NCI-H2081 treated with DMSO at 0.1 percent for 48 hours (cell line): ENCODE measurements around the gene PSMB5.

Source experiments
- DNase-seq: peaks from one replicate; lab custom pipeline; 2025; lab: John Stamatoyannopoulos, UW

The PSMB5 gene

DNA sequence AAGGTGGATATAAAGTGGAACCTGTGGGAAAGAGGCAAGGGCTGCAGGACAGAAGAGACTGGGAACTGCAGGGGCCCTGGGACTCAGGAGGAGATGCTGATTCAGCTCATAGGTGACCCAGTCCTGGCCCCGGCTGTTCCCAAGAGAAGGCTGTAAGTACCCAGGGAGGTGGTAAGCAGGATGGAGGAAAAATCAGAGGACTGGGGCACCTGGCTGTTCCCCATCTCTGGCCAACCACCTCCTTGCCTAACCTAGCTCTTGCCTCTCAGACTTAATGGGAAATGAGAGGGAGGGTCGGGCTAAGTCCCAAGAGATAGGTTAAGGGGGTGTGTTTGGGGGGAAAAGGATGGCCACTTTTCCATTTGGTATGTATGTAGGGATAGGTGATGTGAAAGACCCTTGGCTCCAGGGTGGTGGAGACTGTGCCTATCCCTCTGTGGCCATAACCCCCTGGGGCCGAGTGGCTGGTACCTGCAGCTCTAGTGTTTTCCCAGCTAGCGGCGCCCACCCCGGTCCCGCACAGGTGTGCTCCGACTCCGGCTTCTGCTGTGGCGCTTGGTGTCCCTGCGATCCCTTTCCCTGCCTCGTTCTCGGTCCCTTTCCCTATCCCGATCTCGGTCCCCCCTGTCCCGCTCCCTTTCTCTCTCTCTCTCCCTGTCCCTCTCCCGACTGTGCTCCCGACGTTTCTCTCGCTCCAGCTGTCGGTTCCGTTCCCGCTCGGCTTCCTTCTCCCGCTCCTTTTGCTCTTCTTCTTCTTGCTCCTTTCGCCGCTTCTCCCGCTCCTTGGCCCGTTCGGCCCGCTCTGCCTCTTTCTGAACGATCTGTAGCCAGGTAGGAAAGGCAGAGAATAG lies 24.2 kb upstream of the PSMB5 start:
- DNase-seq: no peak

DNA sequence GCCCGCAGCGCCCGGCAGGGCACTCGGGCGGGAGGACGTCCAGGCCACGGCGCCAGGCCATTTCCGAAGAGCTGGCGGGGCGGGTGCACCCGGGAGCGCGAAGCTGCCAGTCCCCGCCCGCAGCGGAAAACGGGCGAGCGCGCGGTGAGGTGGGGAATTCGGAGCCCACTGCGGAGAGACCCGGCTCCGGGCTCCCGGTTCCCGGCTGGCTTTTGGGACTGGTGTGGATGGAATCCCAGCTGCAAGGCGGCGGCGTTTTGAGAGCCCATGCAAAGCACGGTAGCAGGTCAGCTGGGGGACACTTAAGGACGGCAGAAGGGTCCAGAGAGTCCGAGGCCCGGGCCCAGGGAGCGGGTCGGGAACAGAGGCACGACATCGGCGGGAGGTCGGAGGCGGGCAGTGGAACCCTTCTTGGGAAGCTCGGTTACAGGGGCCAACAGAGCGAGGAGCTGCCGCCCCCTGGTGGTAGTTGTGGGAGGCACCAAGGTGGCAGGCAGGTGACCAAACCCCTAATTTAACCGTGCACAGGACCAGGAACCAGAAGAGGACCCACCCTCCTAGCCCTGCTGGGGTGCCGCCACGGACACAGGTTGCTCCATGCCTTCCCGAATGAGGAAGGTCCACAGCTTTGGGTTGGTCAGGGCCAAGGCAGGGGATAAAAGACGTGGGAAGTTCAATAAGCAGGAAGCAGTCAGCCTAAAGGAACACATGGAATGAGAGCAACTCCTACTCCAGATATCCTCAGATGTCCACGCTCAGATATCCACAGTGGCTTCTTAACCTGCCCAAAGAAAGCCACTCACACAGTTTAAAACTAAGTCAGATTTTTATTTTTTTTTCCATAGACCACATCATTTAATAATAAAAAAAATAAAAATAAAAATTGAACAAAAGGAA lies 23.3 kb upstream of the PSMB5 start:
- DNase-seq: no peak

DNA sequence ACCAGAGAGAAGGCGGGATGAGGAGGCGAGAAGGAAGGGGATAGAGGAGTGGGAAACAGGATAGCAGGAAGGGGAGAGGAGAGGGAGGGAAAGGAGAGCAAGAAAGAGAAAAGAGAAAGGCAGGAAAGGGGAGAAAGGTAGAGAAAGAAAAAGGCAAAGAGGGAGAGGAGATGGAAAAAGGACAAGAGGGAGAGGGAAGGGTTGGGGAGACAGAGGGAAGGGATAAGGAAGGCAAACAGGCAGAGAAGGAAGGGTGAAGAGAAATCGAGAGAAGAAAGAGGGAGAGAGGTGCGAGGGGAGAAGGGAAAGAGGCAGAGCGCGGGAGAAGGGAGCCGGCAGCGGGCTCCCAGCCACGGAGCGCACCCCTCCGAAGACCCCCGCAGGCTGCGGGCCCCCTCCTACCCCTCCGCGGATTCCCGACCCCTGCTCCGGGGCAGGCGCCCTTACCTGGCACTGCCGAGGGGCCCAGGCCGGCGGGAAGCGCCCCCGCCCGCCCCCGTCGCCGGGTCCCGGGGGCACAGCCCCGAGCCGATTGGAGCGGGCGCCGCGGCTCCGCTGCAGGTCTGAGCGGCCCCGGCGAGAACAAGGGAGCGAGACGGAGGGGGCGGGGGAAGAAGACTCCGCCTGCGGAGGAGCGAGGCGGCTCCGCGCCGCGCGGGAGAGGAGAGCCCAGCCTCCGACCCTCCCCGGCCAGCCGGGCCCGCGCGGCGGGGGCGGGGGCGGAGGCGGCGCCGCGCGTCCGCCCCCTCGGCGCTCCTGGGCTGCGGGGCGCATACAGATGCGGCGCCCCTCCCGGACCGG lies 22.5 kb upstream of the PSMB5 start, which contains the start of gene CDH24:
CDH24 (minus strand) TSS at position 565 of the 801 bp plus-strand sequence. CDS start 1,787 bp downstream, outside the sequence.
- DNase-seq: no peak

DNA sequence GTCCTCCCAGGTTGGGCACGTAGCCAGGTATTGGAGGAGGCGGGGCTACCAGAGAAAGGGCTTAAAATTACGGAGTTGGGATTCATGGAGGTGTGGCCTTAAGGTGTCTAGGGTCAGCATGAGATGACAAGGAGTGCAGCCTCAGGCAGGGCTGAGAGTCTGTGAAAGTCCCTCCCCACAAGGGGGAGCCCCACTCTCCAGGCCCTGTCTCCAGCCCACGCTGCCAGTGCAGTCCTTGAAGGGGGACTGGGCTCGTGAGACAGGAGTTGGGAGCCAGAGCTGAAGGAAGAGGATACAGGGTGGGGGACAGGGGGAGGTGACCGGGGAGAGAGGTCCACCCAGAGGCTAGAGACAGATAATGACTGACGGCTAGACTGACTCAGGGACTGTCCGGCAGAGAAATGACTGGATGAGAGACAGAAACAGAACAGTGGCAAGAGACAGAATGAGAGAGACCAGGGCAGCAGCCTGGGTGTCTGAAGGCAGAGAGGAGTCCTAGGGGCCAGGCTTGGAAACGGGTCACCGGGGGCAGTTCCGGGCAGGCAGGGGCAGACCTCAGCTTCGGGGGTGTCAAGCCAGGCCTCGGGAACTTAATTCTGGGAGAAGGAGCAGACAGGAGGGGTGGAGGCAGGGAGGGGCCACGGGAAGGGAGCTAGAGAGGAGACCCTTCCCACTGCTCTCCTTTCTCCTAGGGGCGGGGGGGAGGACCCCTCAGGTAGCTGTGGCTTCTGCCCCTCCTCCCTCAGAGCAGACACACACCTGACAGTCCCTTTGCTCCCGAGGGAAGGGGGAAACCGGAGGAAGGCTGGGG lies 21.6 kb upstream of the PSMB5 start:
- no peak for DNase-seq

DNA sequence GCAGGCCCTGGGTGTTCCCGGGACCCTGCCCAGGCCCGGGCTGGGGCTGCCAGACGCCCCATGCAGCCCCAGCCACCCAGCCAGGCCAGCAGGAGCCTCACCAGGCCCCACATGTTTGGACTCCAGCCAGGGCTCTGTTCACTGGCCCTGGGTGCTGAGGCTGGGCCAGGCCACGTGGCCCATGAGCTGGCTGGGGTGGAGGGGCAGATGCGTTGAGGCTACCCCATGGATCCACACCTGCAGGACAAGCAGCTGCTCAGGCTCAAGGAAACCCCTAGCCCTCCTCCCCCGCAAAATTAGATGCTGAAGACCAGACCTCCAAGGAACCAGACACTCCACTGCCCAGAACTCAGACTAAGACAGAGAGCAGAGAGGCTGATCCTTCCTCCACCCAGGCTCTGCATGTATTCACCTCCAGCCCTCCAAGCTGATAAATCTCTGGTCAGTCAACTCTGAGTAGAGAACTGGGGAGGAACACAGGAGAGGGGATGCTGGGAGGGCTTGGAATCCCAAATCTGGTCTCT lies 21.0 kb upstream of the PSMB5 start:
- DNase-seq: no peak

DNA sequence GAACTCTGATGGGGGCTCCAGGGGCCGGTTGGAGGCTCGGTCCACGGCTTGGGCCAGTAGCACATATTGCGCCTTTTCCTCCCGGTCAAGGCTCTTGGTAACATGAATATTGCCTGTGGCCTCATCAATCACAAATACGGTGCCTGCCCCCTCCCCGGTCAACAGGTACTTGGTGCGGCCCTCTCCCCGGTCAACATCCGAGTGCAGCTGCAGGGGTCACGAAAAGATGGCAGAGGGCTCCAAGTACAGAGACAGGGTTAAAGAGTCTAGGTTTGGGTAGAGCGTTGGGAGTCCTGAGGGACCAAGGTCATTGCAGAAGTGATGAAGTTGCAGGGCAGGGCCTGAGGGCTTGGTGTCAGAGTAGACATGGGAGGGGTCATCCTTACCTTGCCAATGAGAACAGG lies 20.4 kb upstream of the PSMB5 start:
- no peak for DNase-seq

DNA sequence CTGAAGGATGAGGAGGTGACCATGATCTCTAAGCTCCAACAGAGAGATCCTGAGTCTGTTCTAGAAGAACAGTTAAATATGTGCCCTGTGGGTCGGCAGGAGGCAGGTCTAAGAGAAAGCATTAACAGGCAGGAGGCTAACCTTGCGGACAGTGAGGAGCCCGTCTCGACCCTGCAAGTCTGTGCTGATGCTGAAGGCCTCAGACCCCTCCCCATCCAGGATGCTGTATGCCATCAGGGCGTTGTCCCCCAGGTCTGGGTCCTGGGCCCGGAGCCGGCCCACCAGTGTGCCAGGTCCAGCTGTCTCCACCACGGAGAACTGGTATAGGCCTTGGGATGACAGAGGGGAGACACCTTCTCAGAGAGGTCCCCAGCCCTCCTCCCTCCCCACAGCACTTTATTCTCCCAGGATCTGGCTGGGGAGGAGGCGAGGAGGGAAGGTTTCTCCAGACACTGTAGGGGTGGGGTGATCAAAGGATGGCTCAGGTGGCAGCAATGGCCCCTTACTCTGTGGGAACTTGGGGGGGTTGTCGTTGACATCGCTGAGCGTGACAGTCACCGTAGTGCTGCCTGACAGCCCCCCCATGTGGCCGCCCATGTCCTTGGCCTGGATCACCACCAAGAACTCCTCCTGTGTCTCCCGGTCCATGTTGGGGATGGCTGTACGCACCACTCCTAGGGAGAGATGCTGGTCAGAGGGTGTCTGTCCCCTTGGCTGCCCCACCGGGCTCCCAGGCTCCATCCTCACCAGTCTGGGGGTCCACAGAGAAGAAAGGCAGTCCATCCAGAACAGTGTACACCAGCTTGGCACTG lies 19.5 kb upstream of the PSMB5 start:
- DNase-seq: no peak

DNA sequence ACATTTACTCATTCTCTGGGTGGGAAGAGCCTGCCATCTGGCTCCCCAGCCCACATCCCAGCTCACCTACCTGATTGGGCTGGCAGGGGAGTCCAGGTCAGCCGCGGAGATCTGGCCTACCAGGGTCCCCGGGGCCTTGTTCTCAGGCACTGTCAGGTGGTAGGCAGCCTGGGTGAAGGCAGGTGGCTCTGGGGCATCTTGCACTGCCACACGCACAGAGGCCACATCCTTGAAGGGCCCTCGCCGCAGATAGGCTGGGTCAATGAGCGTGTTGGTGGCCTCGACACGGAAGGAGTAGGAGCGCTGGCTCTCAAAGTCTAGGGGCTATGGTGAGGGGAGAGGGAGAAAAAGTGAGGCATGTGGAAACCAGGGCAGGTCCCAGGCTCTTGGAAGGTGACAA lies 18.7 kb upstream of the PSMB5 start:
- DNase-seq: no peak

DNA sequence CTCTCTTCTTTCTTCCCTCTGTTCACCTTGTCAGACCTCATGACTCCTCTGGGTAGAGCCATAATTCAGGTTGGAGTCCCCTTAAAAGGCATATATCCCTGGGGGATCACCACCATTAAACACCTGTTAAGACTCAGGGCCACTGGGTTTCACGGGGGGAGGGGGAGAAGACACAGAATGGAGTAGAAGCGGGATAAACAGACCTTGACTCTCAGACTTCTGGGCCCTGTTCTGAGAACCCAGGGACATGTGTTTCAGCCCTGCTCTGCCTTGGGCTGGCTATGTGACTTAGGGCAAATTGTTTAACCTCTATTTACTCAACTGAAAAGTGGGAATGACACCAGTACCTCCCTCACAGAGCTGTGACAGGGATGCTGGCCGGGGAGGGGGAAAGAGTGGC lies 18.0 kb upstream of the PSMB5 start:
- no peak for DNase-seq

DNA sequence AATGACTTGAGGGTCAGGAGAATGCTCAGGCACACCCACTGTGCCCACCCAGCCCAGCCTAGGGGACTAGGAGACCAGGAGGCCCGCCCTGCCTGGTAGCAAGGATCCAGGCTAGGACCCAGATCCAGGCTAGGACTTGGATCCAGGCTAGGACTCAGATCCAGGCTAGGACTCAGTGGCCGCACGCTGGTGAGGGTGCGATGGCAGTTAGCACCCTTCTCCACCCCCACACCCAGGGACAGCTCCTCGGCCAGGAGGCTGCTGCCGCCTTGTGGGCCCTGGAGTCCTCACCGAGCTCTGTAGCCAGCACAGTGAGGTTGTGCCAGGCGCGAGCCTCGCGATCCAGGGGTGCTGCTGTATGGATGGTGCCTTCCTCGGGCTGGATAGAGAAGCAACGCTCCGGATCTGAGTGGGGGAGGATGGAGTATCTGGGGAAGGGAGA lies 17.5 kb upstream of the PSMB5 start:
- DNase-seq: no peak

DNA sequence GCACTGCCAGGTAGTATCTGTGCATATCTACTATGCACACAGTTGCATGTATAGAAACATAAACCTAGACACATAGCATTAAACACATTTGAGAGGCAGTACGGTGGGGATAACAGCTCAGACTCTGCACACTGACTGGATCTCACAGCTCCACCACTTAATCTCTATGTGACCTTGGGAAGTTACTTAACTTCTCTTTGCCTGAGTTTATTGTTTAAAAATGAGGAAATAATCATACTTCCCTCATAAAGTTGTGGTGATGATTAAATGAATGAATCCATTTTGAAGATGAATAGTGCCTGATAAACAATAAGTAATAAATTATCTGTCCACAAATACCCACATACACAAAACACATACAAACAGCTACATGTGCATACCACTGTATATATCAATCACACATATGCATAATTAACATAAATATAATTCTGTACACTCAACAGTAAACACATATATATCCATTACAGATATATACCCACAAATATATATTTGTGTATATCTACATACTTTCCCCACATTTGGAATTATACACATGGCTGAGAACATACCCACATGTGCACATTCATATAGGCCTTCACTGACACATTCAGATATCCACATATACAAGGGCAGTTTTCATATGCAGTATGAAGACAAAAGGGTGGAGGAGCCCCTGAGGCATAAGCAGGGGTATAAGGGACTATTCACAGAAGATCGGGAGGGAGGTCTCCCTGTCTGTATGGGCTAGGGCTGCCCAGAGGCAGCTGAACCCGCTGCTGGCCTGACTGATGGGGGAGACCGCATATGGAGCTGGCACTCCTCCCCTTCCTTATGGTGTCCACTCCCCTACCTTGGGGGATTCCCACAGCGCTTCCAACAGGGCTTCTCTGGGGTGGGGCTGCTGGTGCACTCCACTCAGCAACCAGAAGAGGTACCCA lies 16.7 kb upstream of the PSMB5 start:
- DNase-seq: no peak

DNA sequence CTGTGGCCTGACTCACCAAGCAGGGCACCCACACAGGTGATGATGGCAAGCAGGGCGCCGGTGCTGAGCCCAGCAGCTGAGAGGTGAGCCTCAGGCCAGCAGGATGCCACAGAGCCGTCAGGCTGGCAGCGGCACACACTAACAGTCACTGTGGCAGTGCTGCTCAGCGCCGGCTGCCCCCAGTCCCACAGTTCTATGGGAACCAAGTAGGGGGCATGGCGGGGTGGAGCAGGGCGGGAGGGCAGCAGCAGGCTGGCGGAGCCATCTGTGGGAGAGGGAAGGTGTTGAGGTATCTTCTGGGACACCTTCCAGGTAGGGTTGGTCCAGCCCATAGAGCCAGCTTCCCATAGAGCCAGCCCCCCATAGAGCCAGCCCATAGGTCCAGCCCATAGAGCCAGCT lies 14.3 kb upstream of the PSMB5 start:
- no peak for DNase-seq

DNA sequence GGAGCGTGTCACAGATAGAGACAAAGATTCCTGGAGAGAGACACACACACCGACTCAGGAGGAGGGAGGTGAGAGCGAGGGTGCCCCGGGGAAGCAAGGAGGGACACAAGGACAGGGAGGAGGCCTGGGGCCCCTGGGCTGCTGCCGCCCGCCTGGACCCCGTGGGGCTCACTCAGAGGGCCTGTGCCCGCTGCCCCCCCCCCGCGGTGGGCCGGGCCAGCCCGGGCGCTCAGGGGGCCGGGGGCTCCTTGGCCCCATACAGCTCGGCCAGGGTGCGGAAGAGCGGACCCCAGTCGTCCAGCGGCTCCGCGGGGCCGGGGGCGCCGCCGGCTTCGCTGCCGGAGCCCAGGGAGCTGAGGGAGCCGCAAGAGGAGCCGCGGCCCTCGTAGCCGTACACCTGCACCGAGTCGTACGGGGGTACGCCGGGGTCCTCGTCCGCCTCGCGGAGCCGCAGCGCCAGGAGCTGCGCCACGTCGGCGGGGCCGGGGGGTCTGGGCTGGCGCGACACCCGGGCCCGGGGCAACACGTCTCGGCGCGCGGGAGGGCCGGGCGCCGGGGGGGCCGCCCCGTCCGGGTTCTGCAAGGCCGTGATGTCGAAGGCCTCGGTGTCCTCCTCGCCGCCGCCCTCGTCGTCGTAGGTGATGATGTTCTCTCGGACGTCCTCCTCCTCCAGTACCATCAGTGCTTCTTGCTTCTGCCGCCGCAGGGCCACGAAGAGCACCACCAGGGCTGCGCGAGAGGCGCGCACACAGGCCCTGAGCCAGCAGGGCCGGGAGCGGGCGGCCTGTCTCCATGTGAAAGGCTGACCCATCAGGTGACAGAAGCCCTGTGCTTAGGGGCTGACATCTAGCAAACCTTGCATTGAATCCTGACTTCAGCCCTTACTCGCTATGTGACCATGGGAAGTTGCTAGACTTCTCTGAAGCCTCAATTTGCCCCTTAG lies 13.3 kb upstream of the PSMB5 start:
- no peak for DNase-seq

DNA sequence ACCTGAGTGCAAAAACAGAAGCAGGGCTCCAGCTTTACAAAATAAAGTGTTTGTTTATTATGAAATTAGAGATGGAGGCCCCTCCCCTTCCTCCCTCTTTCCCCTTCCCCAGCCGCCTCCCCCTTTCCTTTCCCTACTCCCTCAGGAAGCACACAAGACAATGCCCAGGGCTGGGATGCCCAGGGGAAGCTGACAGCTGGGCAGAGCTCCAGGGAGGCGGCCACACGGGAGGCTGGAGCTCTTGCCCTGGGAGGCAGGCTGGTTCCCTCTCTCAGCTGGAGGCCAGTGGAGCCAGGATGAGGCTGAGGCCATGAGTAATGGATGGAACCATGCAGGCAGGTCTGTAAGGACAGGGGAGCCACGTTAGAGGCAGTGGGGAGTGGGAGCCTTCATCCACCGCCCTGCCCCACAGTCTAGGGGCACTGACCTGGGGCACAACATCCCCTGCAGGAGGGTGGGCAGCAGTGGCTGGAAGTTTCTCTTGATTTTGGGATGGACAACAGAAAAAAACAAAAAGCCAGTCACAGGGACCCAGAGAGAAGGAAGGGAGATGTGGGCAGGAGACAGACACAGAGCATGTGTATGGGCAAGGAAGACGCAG lies 12.4 kb upstream of the PSMB5 start:
- no peak for DNase-seq

DNA sequence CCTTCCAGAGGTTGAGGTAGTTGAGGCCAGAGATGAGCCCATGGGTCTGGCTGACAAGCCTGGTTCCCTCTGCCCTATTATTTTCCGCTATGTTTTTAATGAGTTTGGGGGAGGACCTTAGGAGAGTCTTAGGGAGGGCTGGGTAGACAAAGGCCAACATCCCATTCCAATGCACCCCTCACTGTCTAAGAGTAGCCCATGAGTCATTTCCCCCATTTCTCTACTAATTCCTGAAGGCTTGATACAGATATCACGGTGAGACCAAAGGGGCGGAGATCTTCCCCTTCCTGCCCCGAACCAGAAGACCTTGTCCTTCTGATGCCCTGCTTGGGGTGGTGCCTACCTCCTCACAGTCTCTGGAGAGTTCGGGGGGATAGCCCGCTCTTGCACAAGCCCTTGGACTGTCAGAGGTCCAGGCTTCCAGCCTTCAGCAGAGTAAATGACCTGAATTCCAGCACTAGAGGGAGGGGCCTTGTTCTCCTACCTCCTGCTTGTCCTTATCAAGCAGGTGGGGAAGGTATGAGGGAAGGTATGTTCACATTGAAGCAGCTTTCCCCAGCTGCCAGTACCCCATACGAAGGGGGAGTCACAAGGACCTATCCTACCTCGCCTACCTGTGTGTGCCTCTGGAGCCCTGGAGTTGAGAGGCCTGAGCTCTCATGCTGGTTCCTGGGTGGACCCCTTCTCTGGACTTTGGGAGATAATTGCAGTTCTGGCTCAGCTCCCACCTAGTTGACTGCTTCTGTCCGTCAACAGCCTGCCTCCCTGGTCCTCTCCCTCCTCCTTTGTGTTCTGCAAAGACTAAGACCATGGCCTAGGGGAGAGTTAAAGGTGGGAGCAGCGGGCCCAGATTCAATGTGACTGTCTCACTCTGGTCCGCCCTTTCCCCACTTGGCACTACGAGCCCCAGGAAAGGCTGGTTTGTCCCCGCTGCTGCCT lies 11.0 kb upstream of the PSMB5 start:
- DNase-seq: no peak

DNA sequence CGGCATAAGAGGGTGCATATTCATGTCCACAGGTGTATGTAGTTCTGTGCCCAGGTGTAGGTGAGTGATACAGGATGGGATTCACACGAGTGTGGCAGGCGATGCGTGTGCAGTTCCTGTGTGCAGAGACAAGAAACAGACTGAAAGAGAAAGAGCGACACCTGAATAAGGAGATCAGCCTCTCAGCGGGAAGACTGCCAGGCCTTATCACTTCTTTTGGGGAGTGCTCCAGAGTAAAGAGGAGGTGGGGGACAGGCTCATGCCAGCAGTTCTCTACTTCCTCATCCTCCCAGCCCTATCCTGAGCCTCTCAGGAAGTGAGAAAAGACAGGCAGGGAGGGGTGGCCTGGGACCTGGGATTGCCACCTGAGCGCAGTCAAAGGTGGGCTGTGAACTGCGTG lies 10.1 kb upstream of the PSMB5 start:
- DNase-seq: no peak
